Neuronal stem cell (in vitro differentiated cells): ENCODE results near the gene ARPC3.
A peak's percentile ranks its signal among the peaks of the same experiment; 100 is the strongest.
"Not testable (repeated sequence)": the region's sequence is repeated elsewhere in the genome, so short reads cannot be mapped to it uniquely, and the experiment has no call there.

Experiments used
- DNase-seq: peaks from one replicate; pipeline ENCODE4 v3.0.0-alpha.2; 2013; ENCODE audit warnings: low spot score
- H2AFZ ChIP-seq: one replicate; pipeline ENCODE4 v1.6.1; 2013; ENCODE audit warnings: mild to moderate bottlenecking, low read length, inconsistent platforms
- H2AK5ac ChIP-seq: 2 replicates; pipeline ENCODE4 v1.6.1; 2013; ENCODE audit warnings: low read depth, mild to moderate bottlenecking, inconsistent platforms, low read length, moderate library complexity, mixed read lengths
- H2BK120ac ChIP-seq: 2 replicates; pipeline ENCODE4 v1.6.1; 2013; ENCODE audit warnings: low read depth, mild to moderate bottlenecking, inconsistent platforms, low read length, moderate library complexity, mixed read lengths
- H2BK12ac ChIP-seq: one replicate; pipeline ENCODE4 v1.6.1; 2013; ENCODE audit warnings: low read length, inconsistent platforms
- H2BK15ac ChIP-seq: 2 replicates; pipeline ENCODE4 v1.6.1; 2013; ENCODE audit warnings: mild to moderate bottlenecking, low read length, inconsistent platforms, mixed read lengths
- H2BK5ac ChIP-seq: one replicate; pipeline ENCODE4 v1.6.1; 2013; ENCODE audit warnings: inconsistent platforms, mild to moderate bottlenecking, low read length, moderate library complexity
- H3K14ac ChIP-seq: one replicate; pipeline ENCODE4 v1.6.1; 2013; ENCODE audit warnings: low read length, inconsistent platforms
- H3K18ac ChIP-seq: 2 replicates; pipeline ENCODE4 v1.6.1; 2013; ENCODE audit warnings: low read length, inconsistent platforms
- H3K23ac ChIP-seq: 2 replicates; pipeline ENCODE4 v1.6.1; 2013; ENCODE audit warnings: low read depth, mild to moderate bottlenecking, mixed read lengths, low read length, inconsistent platforms; ENCODE audit not compliant: poor library complexity
- H3K27ac ChIP-seq: replicated peaks from 3 replicates; pipeline ENCODE4 v1.5.1; 2013; ENCODE audit warnings: low read length, inconsistent platforms
- H3K27me3 ChIP-seq, 3 experiments: 2 replicates each; pipeline ENCODE4 v1.6.1; 2013; ENCODE audit warnings: low read length in 3 of 3, mild to moderate bottlenecking in 2 of 3, inconsistent platforms in 1 of 3, low read depth in 1 of 3, mixed read lengths in 1 of 3, moderate library complexity in 1 of 3; ENCODE audit not compliant: control insufficient read depth in 3 of 3, insufficient read depth in 3 of 3
- H3K36me3 ChIP-seq, 2 donors: replicated peaks in 1 of 2; 2 replicates each; pipeline ENCODE4 v1.6.1; 2013; ENCODE audit warnings: low read length in 2 of 2; ENCODE audit not compliant: control insufficient read depth in 2 of 2, insufficient read depth in 2 of 2
- H3K4ac ChIP-seq: 2 replicates; pipeline ENCODE4 v1.6.1; 2013; ENCODE audit warnings: inconsistent platforms, mild to moderate bottlenecking, low read length, moderate library complexity
- H3K4me1 ChIP-seq, 2 donors: 1 replicate in 1 of 2; 2 replicates in 1 of 2; pipeline ENCODE4 v1.6.1; 2013; ENCODE audit warnings: low read length in 2 of 2, low read depth in 1 of 2; ENCODE audit not compliant: control insufficient read depth in 2 of 2, insufficient read depth in 1 of 2
- H3K4me2 ChIP-seq: one replicate; pipeline ENCODE4 v1.6.1; 2013; ENCODE audit warnings: mild to moderate bottlenecking, low read length, inconsistent platforms; ENCODE audit not compliant: insufficient read depth, poor library complexity, severe bottlenecking
- H3K4me3 ChIP-seq, 2 donors: 2 replicates each; pipeline ENCODE4 v1.5.1; 2013; ENCODE audit warnings: low read length in 2 of 2, mild to moderate bottlenecking in 2 of 2, inconsistent platforms in 1 of 2, moderate library complexity in 1 of 2
- H3K79me1 ChIP-seq: one replicate; pipeline ENCODE4 v1.6.1; 2013; ENCODE audit warnings: low read depth, mild to moderate bottlenecking, inconsistent platforms, low read length, moderate library complexity
- H3K9ac ChIP-seq: one replicate; pipeline ENCODE4 v1.6.1; 2013; ENCODE audit warnings: mild to moderate bottlenecking, low read depth, low read length, inconsistent platforms; ENCODE audit not compliant: poor library complexity
- H3K9me3 ChIP-seq, 2 donors: replicated peaks in 1 of 2; 2 replicates each; pipeline versions ENCODE3 to v1.6.1; 2013; ENCODE audit warnings: low read length in 2 of 2, mild to moderate bottlenecking in 2 of 2, inconsistent platforms in 1 of 2, low read depth in 1 of 2, mixed read lengths in 1 of 2, moderate library complexity in 1 of 2; ENCODE audit not compliant: control insufficient read depth in 2 of 2, insufficient read depth in 1 of 2
- H4K8ac ChIP-seq: one replicate; pipeline ENCODE4 v1.6.1; 2013; ENCODE audit warnings: low read depth, mild to moderate bottlenecking, inconsistent platforms, low read length, moderate library complexity
- H4K91ac ChIP-seq: one replicate; pipeline ENCODE4 v1.6.1; 2013; ENCODE audit warnings: low read length, low read depth, mild to moderate bottlenecking, inconsistent platforms; ENCODE audit not compliant: poor library complexity
- WGBS, 2 donors: extraction: QIAGEN DNeasy Blood & Tissue Kit; methylation state at CpG; one replicate each; pipeline ENCODE4 v1.1.7; 2013; ENCODE audit warnings: missing lambda C conversion rate in 2 of 2, mixed read lengths in 1 of 2; ENCODE audit not compliant: insufficient read length in 2 of 2, insufficient replicate concordance in 1 of 2; ENCODE audit errors: extremely low coverage in 2 of 2; 5-methylcytosine and 5-hydroxymethylcytosine counted together

The ARPC3 gene

DNA sequence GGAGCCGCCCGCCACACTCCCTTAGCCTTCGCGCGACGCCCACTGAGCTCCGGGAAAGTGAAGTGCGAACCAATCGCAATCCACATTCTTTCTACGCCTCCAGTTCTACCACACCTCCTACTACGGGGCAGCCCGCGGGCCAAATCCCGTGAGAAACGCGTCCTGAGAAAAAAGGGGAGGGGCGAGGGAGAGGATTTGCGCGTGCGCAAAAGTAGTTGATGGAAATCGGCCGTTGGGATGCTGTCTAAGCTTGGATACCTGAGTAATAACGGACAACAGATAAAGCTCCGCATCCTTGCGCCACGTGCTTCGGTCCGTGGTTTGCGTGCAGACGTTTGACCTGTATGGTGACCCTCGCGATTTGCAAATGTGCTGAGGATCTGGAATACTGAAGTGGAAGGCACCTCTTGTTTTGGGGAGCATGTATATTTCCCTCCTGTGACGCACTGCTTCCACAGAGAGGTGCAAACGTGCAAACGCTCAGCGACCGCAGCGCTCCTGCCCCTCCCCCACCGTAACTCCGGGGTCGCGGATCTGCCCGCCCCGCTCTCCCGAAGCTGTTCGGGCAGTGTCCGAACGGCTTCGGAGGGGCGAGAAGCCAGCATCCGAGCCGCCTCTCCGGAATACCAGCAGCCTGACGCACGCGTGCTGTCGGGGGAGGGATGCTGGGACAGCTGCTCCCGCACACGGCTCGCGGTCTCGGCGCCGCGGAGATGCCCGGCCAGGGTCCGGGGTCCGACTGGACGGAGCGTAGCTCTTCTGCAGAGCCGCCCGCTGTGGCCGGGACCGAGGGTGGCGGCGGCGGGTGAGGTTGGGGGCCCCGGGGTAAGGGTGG lies 18.3 kb upstream of the ARPC3 start, which contains the start of the genes FAM216A and GPN3:
Gene FAM216A (plus strand): TSS at position 632 of the 835 bp plus-strand sequence. CDS start 31 bp downstream, at position 663.
Gene GPN3 (minus strand): TSS at position 44 of the 835 bp plus-strand sequence. CDS start 54 bp downstream, outside the sequence.
- peaks cover 6 to 8% of the 10 kb centered on the region in 2 donors for H3K4me1 ChIP-seq
- H2AFZ ChIP-seq = peak within 1 kb of the TSS; percentile 100
- peaks cover 10% of the 10 kb centered on the region for H3K79me1 ChIP-seq
- H3K9me3 ChIP-seq = no peaks in the 10 kb centered on the region
- peak within 1 kb of the TSS; percentile 97 for H3K4me2 ChIP-seq
- no peaks in the 10 kb centered on the region for H3K27me3 ChIP-seq
- peak within 1 kb of the TSS; percentile 94 for H3K23ac ChIP-seq
- H2BK12ac ChIP-seq = peak within 1 kb of the TSS; percentile 90
- peak within 1 kb of the TSS; percentile 89 for H3K14ac ChIP-seq
- H2BK120ac ChIP-seq = peak within 1 kb of the TSS; percentile 95
- H2AK5ac ChIP-seq = peak within 1 kb of the TSS; percentile 75
- H4K91ac ChIP-seq = peak within 1 kb of the TSS; percentile 68
- peak within 1 kb of the TSS; percentile 99 for H3K27ac ChIP-seq
- H2BK15ac ChIP-seq = peak within 1 kb of the TSS; percentile 92
- H4K8ac ChIP-seq = peak within 1 kb of the TSS; percentile 3
- H3K4ac ChIP-seq = peak within 1 kb of the TSS; percentile 53
- peaks cover 9 to 24% of the 10 kb centered on the region in 2 donors for H3K36me3 ChIP-seq
- peak within 1 kb of the TSS; percentile 99 for H3K18ac ChIP-seq
- whole genome bisulfite sequencing, 2 donors = no CpG with 5 or more reads among the region's 78 CpGs
- peak; percentile 99 for DNase-seq
- H3K4me3 ChIP-seq = peak within 1 kb of the TSS; percentile 62 to 96
- H3K9ac ChIP-seq = peak within 1 kb of the TSS; percentile 95
- H2BK5ac ChIP-seq = peak within 1 kb of the TSS; percentile 100

DNA sequence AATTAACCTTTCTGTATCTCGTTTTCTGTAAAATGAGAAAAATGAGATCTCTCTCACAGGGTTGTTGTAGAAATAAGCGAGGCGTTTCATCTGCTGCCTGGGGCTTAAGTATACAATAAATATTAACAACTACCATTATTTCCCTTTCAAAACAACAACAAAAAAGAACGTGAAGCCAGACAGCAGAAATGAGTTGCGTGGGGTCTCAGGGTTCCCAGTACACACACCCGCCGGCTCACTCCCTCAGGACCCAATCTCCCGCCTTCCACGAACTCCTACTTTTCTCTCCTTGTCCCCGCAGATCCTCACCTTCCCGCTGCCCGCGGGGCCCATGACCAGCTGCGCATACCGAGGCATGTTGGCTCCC lies 17.7 kb upstream of the ARPC3 start:
- Histone ChIP-seq H4K8ac (no peak overlapping the region), H3K4ac (no peak overlapping the region), H3K14ac (no peak overlapping the region), H2BK5ac (no peak overlapping the region), H3K18ac (peak overlapping the region; percentile 95), H3K9ac (peak overlapping the region; percentile 83), H3K79me1 (peaks cover 12% of the 10 kb centered on the region), H4K91ac (no peak overlapping the region), H2BK120ac (no peak overlapping the region), H3K9me3 (no peaks in the 10 kb centered on the region), H3K27me3 (no peaks in the 10 kb centered on the region), H2BK12ac (no peak overlapping the region), H2AK5ac (no peak overlapping the region), H2AFZ (peak overlapping the region; percentile 82), H3K27ac (no peak overlapping the region), H3K4me1 (peaks cover 6 to 8% of the 10 kb centered on the region in 2 donors), H3K4me3 (peak overlapping the region; percentile 62 to 96), H2BK15ac (no peak overlapping the region), H3K23ac (peak overlapping the region; percentile 94), H3K36me3 (peaks cover 9 to 28% of the 10 kb centered on the region in 2 donors), H3K4me2 (peak overlapping the region; percentile 64)
- no CpG with 5 or more reads among the region's 15 CpGs for WGBS, 2 donors
- no peak for DNase-seq

DNA sequence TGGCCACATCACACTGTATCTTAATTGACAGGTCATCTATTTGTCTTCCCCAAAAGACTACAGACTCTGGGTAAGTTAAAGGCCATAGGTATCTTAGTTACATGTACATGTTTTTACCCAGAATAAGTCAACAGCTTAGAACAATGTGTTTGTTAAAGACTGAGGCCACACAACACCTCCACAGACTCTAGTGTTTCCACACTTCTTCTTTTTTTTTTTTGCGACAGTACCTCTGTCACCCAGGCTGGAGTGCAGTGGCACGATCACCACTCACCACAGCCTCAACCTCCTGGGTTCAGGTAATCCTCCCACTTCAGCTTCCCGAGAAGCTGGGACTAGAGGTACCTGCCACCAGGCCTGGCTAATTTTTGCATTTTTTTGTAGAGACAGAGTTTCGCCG lies 16.7 kb upstream of the ARPC3 start:
- Histone ChIP-seq H4K91ac (no peak overlapping the region), H3K27me3 (no peaks in the 10 kb centered on the region), H3K4me1 (peaks cover 6 to 8% of the 10 kb centered on the region in 2 donors), H3K9ac (no peak overlapping the region), H3K9me3 (no peaks in the 10 kb centered on the region), H3K79me1 (peaks cover 12% of the 10 kb centered on the region), H4K8ac (no peak overlapping the region), H3K4me3 (peak overlapping the region in 1 of 2 donors; percentile 62), H3K14ac (no peak overlapping the region), H2AK5ac (no peak overlapping the region), H3K4ac (no peak overlapping the region), H3K18ac (no peak overlapping the region), H2BK12ac (no peak overlapping the region), H2BK5ac (no peak overlapping the region), H3K36me3 (peaks cover 15 to 35% of the 10 kb centered on the region in 2 donors), H2AFZ (no peak overlapping the region), H3K23ac (no peak overlapping the region), H3K4me2 (no peak overlapping the region), H2BK15ac (no peak overlapping the region), H3K27ac (no peak overlapping the region), H2BK120ac (no peak overlapping the region)
- no CpG with 5 or more reads among the region's 5 CpGs for WGBS, 2 donors
- no peak for DNase-seq

DNA sequence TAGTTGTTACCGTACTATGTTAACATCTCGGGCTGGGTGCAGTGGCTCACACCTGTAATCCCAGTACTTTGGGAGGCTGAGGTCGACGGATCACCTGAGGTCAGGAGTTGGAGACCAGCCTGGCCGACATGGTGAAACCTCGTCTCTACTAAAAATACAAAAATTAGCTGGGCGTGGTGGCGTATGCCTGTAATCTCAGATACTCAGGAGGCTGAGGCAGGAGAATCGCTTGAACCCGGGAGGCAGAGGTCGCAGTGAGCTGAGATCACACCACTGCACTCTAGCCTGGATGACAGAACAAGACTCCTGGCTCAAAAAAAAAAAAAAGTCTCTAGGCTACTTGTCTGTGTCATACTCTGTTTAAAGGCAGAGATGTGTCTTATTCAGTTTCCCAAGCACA lies 15.6 kb upstream of the ARPC3 start:
- not testable (repeated sequence) for H3K4me2 ChIP-seq, H3K18ac ChIP-seq, H2BK5ac ChIP-seq, H3K9me3 ChIP-seq, H4K8ac ChIP-seq, H2AK5ac ChIP-seq, H3K27ac ChIP-seq, H3K23ac ChIP-seq, H3K4me1 ChIP-seq, H2BK15ac ChIP-seq, H2AFZ ChIP-seq, H3K14ac ChIP-seq, H3K4me3 ChIP-seq, H2BK120ac ChIP-seq, DNase-seq, H4K91ac ChIP-seq, H3K4ac ChIP-seq, H3K9ac ChIP-seq, H2BK12ac ChIP-seq, H3K27me3 ChIP-seq
- Histone ChIP-seq H3K79me1 (peaks cover 12% of the 10 kb centered on the region), H3K36me3 (peaks cover 15 to 45% of the 10 kb centered on the region in 2 donors)
- WGBS, 2 donors = no CpG with 5 or more reads among the region's 11 CpGs
